ENCODE results near the gene APBB2. TPM values are rescaled to one million over a fixed set of nuclear protein-coding genes. Genes with fewer than 3 reads are reported as not detected.

APBB2 gene
- total RNA-seq, 1 donor from 2014 or later, result 63.2 TPM

DNA sequence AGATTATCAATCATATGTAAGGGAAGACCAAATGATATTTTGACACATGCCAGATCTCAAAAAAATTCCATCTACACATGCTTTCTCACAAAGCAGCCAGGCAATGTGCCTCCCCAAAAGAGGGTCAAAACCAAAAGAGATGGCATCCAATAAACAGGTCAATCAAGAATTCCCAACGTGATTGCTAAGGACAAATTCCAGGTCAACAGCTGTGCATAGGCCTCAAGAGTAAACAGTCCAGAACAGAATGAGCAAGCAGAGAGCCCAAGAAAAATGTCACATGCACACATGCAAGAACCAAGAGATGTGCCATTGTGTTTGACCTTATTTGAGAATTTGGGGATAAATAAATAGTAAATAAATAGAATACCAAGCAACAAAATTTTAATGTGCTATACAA, 136.7 kb downstream of the APBB2 start:
- Mint-ChIP-seq H3K27ac (no peak overlapping the region), H3K4me1 (peaks cover 27% of the 10 kb centered on the region)

DNA sequence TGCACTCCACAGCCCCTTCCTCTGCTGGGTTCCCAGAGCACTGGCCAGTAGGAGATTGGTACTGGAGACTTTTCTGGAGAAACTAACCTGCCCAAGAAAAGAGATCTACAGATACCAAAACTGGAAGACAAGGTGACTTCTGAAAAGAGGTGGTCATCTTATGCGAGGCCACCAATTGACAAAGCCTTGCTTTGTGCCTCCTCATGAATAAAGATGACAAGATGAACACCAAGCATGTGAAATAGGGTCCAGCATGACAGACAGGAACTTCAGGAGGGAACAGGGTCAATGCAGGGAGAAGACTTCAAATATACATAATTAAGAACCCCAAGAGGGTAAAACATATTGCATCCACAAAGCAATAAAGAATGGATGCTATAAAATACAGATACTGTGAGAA, 137.9 kb downstream of the APBB2 start:
- H3K27me3 Mint-ChIP-seq (ENCODE audit: low read depth), result no peaks in the 10 kb centered on the region
- no peak for DNase-seq (ENCODE audit: low spot score in 2 of 2, unreplicated experiment in 2 of 2)
- no peak overlapping the region for H3K4me3 Mint-ChIP-seq
- TF ChIP-seq CTCF (IDR thresholded peaks at IDR 0.05; ENCODE audit: unreplicated experiment), result no peak
- H3K9me3 Mint-ChIP-seq, result peaks cover 10% of the 10 kb centered on the region
- H3K4me1 Mint-ChIP-seq, result peaks cover 37% of the 10 kb centered on the region
- peaks cover 2% of the 10 kb centered on the region for H3K36me3 Mint-ChIP-seq
- H3K27ac Mint-ChIP-seq, result no peak overlapping the region

More for the DNA sequence above, 136.7 kb downstream of the APBB2 start:
- peaks cover 10% of the 10 kb centered on the region for H3K9me3 Mint-ChIP-seq
- DNase-seq (ENCODE audit: low spot score in 2 of 2, unreplicated experiment in 2 of 2), result no peak
- H3K27me3 Mint-ChIP-seq (ENCODE audit: low read depth), result no peaks in the 10 kb centered on the region
- no peak overlapping the region for H3K4me3 Mint-ChIP-seq
- no peak for TF ChIP-seq CTCF (IDR thresholded peaks at IDR 0.05; ENCODE audit: unreplicated experiment)
- H3K36me3 Mint-ChIP-seq, result peaks cover 2% of the 10 kb centered on the region

DNA sequence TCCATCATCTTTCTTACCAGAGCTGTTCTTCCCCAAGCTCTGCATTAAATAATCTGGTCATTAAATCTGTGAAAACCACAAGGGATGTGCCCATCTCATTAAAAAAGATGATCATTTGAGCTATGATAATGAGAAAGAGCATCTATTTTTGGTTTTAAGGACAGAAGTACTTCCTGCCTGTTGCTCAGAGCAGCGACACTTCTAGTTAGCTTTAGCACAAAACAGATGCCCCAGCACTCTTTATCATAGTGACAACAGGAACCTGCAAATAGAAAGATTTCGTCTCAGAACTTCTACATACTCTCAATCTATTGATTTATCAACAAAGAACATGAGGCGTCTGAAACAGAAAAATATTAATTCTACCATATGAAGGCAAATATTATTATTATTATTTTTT, 140.1 kb downstream of the APBB2 start:
- no peak overlapping the region for H3K4me3 Mint-ChIP-seq
- no peak for TF ChIP-seq CTCF (IDR thresholded peaks at IDR 0.05; ENCODE audit: unreplicated experiment)
- H3K9me3 Mint-ChIP-seq, result peaks cover 9% of the 10 kb centered on the region
- H3K27ac Mint-ChIP-seq, result no peak overlapping the region
- H3K36me3 Mint-ChIP-seq, result peaks cover 2% of the 10 kb centered on the region
- H3K4me1 Mint-ChIP-seq, result peaks cover 39% of the 10 kb centered on the region
- no peak for DNase-seq (ENCODE audit: low spot score in 2 of 2, unreplicated experiment in 2 of 2)
- H3K27me3 Mint-ChIP-seq (ENCODE audit: low read depth), result no peaks in the 10 kb centered on the region

DNA sequence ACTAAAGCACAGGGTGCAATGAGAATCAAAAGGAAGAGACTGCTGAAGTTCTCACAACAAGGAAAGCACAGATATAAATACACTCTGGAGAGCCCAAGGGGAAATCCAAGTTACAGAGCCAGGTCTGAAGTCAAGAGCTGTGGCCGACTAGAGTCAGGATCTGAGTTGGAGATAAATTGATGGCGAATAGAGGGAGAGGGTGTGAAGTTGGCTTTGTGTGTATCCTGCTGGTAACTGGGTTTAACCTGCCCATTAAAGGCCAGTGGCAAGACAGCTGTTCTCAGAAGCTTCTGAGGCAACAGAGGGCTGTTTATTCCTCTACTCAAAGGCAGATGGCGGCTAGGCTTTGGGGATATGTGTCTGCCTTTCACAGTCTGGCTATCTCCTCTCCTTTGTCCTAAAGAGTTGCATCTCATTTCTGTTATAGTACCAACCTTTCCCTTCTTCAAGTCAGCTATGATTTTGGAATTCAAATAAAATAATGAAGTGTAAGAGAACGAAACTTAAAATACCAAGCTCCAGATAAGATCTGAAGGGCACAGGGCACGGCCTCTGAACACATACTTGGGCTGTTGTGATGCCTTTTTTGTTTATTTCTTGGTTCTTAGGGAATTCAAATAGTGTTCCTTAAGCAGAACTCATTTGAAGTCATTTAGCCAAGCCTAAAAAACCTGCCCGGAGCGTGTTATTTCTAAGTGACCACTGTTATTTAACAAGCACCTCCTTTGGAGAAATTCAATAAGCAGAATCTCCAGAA, 142.1 kb downstream of the APBB2 start:
- no peaks in the 10 kb centered on the region for H3K36me3 Mint-ChIP-seq
- H3K27ac Mint-ChIP-seq, result peak overlapping the region; percentile 72
- H3K4me3 Mint-ChIP-seq, result no peak overlapping the region
- H3K4me1 Mint-ChIP-seq, result peaks cover 37% of the 10 kb centered on the region
- no peaks in the 10 kb centered on the region for H3K27me3 Mint-ChIP-seq (ENCODE audit: low read depth)
- H3K9me3 Mint-ChIP-seq, result peaks cover 7% of the 10 kb centered on the region
- no peak for DNase-seq (ENCODE audit: low spot score in 2 of 2, unreplicated experiment in 2 of 2)
- no peak for TF ChIP-seq CTCF (IDR thresholded peaks at IDR 0.05; ENCODE audit: unreplicated experiment)

GRCh38 chr4:41070516-41071281, 143.6 kb downstream of the APBB2 start:
- no peak for DNase-seq (ENCODE audit: low spot score in 2 of 2, unreplicated experiment in 2 of 2)
- no peaks in the 10 kb centered on the region for H3K9me3 Mint-ChIP-seq
- no peaks in the 10 kb centered on the region for H3K36me3 Mint-ChIP-seq
- peaks cover 35% of the 10 kb centered on the region for H3K4me1 Mint-ChIP-seq
- no peaks in the 10 kb centered on the region for H3K27me3 Mint-ChIP-seq (ENCODE audit: low read depth)
- TF ChIP-seq CTCF (IDR thresholded peaks at IDR 0.05; ENCODE audit: unreplicated experiment), result no peak
- H3K4me3 Mint-ChIP-seq, result no peak overlapping the region
- H3K27ac Mint-ChIP-seq, result no peak overlapping the region
